Limb (tissue), 2 donors: Measurements from ENCODE around the gene SLC6A9.

Experiments
- DNase-seq, 2 donors: peaks; one replicate each; pipeline ENCODE4 v3.0.0-alpha.2; 2016; ENCODE audit errors: extremely low spot score in 2 of 2

SLC6A9 gene

DNA sequence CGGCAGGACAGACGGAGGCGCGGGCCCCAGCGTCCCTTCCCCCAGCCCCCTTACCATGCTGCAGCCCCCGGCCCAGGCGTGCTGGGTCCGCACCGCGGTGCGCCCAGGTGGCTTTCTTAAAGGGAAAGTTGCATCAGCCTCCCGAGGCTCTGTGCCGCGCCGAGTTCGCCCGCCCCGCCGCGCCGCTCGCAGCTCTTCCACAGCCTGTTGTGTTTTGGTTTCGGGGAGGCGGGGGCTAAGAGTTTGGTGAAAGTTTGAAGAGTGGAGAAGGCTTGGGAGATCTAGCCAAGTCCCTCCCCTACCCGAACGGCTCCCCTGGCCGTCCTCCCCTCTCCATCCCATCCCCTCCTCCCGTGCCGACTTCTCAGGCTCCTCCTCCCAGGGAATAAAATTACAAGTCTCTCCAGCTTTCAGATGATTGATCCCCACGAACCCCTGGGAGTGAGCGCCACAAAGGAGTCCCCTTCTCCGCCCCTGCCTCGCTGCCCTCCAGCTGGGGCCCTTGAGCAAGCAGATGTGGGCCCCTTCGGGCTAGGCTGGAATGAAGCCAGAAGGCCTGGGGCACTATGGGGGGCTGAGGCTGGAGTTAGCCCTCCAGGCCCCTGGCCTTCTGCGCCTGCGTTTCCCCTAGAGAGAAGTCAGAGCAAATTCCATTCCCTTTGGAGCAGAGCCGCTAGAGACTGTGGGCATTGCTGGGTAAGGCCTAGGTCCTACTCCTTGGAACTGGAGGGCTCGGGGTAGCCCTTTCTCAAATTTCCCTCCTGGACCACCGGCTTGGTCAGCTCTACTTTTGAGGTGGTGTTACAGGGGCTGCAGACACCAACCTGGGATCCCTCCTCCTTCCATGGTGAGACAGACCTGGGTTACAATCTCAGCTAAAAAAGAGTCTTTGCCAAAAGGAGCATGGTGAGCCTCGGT, at the start of gene SLC6A9:
SLC6A9 (minus strand) TSS at position 211 of the 918 bp plus-strand sequence. CDS start 7,185 bp downstream, outside the sequence.
- DNase-seq = peak; percentile 66 to 80

DNA sequence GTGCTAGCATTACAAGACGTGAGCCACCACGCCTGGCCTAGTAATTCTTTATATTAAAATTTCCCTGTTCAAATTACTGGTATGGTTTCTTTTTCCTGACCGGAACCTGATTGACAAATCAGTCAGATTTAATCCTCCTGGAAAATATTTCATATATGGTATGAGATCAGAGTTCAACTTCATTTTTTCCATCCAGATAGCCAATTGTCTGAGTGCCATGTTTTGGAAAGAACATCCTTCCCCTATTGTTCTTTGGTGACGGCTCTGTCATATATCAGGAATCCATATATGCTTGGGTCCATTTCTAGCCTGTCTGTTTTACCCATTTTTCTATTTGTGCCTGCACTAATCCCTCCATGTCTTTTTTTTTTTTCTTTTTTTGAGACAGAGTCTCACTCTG, 48.3 kb upstream of the SLC6A9 start:
- no peak for DNase-seq

DNA sequence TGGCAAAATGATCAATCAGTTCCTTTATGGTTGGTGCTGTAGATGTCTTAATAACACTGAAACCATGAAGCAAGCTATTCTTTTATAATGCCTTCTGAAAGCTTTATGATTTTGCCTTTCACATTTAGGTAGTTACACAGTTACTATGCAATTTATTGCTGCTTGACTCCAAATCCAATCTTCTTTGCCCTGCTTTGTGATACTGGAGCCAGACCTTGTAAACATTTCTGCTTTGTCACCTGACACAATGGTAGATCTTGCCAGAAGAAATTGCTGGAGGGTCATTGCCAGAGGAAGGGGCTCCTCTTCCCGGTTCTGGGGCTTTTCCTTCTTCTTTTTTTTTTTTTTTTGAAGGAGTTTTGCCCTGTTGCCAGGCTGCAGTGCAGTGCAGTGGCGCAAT, 46.8 kb upstream of the SLC6A9 start:
- DNase-seq = no peak

DNA sequence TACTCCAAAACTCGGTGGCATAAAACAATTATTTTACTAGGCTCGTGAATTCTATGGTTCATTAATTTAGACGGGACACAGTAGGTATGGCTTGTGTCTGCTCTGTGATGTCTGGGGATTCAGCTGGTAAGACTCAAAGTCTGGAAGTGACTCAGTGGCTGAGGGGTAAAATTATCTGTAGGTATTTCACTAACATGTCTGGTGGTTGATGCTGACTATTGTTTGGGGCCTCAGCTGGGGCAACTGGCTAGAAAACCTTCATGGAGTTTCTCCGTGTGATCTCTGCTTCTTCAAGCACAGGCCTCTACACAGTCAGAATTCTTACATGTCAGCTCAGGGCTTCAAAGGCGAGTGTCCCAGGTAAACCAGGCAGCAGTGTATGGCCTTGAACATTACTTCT, 46.2 kb upstream of the SLC6A9 start:
- no peak for DNase-seq

GRCh38 chr1:44076066-44076465, 44.8 kb upstream of the SLC6A9 start:
- no peak for DNase-seq

GRCh38 chr1:44074415-44074814, 43.2 kb upstream of the SLC6A9 start:
- DNase-seq = no peak

DNA sequence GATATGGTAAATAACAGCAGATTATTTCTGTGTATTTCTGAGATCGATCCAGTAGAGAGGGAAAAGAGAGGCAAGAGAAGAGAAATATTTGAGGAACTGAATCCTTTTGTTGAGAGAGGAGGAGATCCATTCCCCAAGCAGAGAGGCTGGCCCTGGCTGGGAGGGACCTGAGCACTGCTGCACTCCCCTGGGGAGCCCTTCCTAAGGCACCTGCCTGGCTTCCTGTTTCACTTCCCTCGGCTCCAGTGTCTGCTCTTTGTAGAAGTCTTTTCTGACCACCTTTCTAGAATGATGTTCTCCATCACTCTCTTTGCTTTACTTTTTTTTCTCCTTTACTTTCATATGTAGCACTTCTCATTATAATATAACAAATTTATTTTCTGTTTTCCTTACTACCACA, 42.3 kb upstream of the SLC6A9 start:
- no peak for DNase-seq

- no peak for DNase-seq
These were observed 41.6 kb upstream of the SLC6A9 start for GRCh38 chr1:44072821-44073220.

DNA sequence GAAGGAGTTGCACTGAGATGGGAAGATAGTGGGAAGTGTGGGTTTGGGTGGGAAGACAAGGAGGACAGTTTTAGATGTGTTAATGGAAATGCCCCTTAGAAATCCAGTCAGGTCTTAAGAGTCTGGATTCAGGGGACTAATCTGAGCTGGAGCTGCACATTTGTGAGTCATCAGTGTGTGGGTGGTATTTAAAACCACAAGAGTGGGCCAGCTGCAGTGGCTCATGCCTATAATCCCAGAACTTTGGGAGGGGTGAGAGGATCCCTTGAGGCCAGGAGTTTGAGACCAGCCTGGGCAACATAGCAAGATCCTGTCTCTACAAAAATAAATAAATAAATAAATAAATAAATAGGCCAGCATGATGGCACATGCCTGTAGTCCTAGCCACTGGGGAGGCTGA, 40.9 kb upstream of the SLC6A9 start:
- no peak for DNase-seq

DNA sequence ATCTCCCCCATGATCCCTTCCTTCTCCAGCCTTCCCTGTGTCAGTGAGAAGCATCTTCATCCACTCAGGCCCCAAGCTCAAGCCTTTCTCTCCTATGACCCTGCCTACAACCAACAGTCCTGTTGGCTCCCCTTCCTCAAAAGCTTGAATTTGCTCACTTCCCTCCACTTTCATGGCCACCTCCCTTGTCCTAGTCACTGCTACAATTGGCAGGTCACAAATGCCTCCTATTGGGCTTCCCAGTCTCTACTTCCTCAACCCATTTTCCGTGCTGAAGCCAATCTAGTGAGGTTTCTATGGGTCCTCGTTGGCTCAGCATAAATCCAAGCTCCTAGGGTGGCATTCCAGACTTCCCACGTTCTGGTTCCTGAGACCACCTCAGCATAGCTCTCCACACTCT, 40.2 kb upstream of the SLC6A9 start:
- DNase-seq = no peak

- no peak for DNase-seq
These were observed 37.2 kb upstream of the SLC6A9 start for GRCh38 chr1:44068442-44068921.

DNA sequence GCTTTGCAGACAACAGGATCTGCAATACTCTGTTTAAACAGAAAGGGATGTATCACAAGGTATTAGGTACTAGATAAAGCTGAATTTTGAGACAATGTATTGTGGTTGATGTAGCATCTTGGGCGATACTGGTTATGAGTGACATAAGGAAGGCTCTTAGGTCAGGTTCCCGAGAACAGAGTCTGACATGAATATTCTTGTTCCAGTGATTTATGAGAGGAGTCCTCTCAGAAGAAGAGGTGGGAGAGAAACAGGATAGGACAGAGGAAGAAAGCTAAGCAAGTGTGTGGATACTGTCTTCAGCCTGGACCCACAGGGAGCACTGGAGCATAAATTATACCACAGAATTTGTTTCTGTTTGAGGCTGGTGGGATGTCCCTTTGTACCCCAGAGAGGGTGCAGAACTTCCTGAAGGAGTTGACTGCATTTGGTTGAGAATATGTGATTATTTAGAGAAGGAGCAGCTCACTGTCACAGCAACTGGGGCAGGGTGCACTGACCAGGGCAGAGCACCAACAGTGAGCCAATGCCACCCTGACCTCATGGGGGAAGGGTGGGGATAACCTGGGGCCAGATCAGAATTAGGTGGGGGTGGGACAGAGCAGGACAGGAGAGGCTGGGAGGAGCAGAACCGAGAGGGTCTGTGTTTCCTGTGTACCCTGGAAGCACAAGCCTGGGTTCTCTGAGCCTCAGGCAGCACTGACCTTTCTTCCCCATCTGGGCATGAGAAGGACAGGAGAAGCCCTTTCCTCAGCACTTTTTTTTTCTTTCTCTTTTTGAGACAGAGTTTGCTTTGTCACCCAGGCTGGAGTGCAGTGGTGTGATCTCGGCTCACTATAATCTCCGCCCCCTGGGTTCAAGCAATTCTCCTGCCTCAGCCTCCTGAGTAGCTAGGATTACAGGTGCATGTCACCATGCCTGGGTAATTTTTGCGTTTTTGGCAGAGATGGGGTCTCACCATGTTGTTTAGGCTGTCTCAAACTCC, 36.3 kb upstream of the SLC6A9 start:
- no peak for DNase-seq

DNA sequence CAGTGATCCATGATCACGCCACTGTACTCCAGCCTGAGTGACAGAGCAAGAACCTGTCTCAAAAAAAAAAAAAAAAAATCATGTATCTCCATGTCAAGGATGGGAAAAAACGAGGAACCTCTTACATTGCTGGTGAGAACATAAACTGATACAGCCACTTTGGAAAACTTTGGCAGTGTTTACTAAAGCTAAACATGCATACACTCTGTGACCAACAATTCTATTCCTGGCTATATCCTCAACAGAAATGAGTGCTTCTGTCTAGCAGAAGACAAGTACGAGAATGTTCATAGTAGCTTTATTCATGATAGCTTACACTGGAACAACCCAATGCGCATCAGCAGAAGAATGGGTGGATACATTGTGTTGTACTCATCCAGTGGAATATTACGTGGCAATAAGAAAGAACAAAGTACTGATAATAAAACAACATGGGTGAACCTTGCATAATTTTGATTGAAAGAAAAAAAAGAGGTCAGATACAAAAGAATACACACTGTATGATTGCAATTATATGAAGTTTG, 31.5 kb upstream of the SLC6A9 start:
- DNase-seq = no peak

DNA sequence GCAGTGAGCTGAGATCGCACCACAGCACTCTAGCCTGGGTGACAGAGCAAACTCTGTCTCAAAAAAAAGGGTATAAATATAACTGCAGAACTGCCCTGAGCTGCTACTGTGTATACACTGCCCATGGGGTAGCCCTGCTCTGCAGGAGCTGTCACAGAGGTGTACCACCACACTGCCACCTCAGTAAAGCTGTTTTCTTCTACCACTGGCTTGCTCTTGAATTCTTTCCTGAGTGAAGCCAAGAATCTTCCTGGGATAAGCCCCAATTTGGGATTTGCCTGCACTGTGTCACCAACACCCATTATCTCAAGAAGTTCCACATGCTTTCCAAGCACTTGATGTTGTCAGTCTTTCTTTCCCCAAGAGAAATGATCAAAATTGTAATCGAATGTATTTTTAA, 30.6 kb upstream of the SLC6A9 start:
- no peak for DNase-seq

- no peak for DNase-seq
These were observed 29.6 kb upstream of the SLC6A9 start for GRCh38 chr1:44060830-44061267.

- no peak for DNase-seq
These were observed 28.5 kb upstream of the SLC6A9 start for GRCh38 chr1:44059664-44060355.

GRCh38 chr1:44059212-44059611, 27.9 kb upstream of the SLC6A9 start:
- DNase-seq = no peak

DNA sequence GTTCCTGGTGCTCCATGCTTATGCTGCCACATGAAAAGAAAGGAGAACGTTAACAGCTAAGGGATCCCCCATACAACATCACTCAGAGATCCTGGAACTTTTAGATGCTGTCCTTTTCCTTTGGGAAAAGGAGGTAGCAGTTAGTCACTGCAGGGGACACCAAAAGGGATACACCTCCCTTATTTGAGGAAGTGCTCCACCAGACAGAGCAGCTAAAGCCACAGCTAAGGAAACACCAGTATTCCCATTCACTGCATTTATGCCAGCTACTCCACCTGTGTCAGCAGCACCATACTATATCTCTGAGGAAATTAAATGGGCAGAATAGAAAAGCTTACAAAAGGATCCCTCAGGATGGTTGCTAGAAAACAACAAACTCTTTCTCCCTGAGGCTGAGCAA, 26.0 kb upstream of the SLC6A9 start:
- DNase-seq = no peak

DNA sequence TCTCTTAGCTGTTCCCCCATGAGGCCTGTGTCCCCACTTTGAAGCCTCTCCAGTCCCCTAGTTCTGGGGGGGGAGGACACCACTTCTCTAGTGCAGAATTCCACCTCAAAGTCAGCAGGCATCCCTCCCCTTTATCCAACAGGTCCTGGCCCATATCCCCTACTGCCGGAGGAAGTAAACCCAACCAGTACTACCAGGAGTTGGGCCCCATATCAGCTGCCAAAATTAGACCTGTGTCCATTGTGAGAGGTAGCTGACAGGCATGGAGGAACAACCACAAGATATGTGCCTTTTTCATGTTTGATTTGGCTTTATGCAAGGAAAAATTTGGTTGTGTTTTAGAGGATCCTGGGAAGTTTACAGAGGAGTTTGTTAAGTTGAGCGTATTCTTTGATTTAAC, 22.1 kb upstream of the SLC6A9 start:
- no peak for DNase-seq

DNA sequence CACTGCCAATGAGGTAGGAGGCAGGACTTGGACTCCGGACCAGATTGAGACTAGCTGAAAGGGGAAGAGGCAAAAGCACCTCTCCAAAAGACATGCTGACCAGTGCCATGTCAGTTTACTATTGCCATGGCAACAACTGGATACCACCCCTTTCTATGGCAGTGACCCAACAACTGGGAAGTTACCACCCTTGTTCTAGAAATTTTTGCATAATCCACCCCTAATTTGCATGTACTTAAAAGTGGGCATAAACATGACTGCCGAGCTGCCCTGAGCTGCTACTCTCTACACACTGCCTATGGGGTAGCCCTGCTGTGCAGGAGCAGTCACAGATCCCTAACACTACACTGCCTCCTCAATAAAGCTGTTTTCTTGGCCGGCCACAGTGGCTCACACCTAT, 19.0 kb upstream of the SLC6A9 start:
- no peak for DNase-seq

GRCh38 chr1:44049839-44050238, 18.6 kb upstream of the SLC6A9 start:
- DNase-seq = no peak
